KMS-11 (cell line): Measurements from ENCODE around the gene IL13.
A peak's percentile ranks its signal among the peaks of the same experiment; 100 is the strongest.

Experiments
- H2AFZ ChIP-seq: fragments of 200-600 bp; sonication (generic); 2 replicates; pipeline ENCODE4 v1.6.1; 2016; ENCODE audit warnings: antibody characterized with exemption, mixed run types, low read depth
- H3K27ac ChIP-seq: fragments of 200-600 bp; sonication (generic); 2 replicates; pipeline ENCODE4 v1.6.1; 2016; ENCODE audit warnings: mild to moderate bottlenecking, mixed run types
- H3K27me3 ChIP-seq: fragments of 200-600 bp; sonication (generic); 2 replicates; pipeline ENCODE4 v1.6.1; 2017; ENCODE audit warnings: mild to moderate bottlenecking, low read depth, mixed run types, moderate library complexity; ENCODE audit not compliant: insufficient read depth
- H3K36me3 ChIP-seq: fragments of 200-600 bp; sonication (generic); 2 replicates; pipeline ENCODE4 v1.6.1; 2017; ENCODE audit warnings: mild to moderate bottlenecking, mixed run types; ENCODE audit not compliant: insufficient read depth
- H3K4me1 ChIP-seq: fragments of 200-600 bp; sonication (generic); 2 replicates; pipeline ENCODE4 v1.6.1; 2016; ENCODE audit warnings: mild to moderate bottlenecking, low read depth, mixed run types; ENCODE audit not compliant: poor library complexity, severe bottlenecking
- H3K4me2 ChIP-seq: fragments of 200-600 bp; sonication (generic); 2 replicates; pipeline ENCODE4 v1.7.0; 2016; ENCODE audit warnings: mild to moderate bottlenecking, mixed run types
- H3K4me3 ChIP-seq: fragments of 200-600 bp; sonication (generic); IDR thresholded peaks from 2 replicates; pipeline ENCODE4 v1.6.1; 2017; ENCODE audit warnings: low read depth, low read length, mixed read lengths; ENCODE audit not compliant: insufficient read depth
- H3K79me2 ChIP-seq: fragments of 200-600 bp; sonication (generic); 2 replicates; pipeline ENCODE4 v1.6.1; 2016; ENCODE audit warnings: low read depth, mixed run types; ENCODE audit not compliant: insufficient read depth
- H3K9ac ChIP-seq: fragments of 200-600 bp; sonication (generic); 2 replicates; pipeline ENCODE4 v1.6.1; 2016; ENCODE audit warnings: mild to moderate bottlenecking, mixed run types
- H4K20me1 ChIP-seq: fragments of 200-600 bp; sonication (generic); 2 replicates; pipeline ENCODE4 v1.6.1; 2016; ENCODE audit warnings: mild to moderate bottlenecking, mixed run types; ENCODE audit not compliant: insufficient read depth
- TF ChIP-seq, protein P1 (sequence below): fragments of 200-600 bp; sonication (generic); conservative IDR thresholded peaks from 2 replicates; pipeline ENCODE4 v1.6.1; 2017; ENCODE audit warnings: low read depth, mild to moderate bottlenecking, antibody characterized with exemption, low read length, moderate library complexity, mixed read lengths

IL13 gene

DNA sequence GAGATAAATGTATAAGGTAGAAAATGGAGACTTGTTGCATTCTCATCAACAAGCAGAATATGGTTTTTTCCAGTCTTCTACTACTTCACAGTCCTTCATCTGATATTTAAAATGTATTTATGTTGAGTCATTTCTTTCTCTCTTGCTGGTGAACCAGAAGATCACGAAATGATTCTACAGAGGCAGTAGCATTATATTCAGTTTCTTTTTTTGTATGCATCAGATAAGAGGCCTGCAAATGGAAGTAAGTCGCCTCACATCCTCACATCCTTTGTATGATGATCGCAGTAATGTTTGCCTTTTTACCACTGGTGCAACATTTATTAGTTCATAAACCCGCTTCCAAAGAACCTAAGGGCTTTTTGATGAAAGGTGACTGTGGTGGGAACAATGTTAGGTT lies 22.1 kb upstream of the IL13 start:
- Histone ChIP-seq H3K27me3 (no peaks in the 10 kb centered on the region), H3K9ac (no peak overlapping the region), H2AFZ (no peak overlapping the region), H3K36me3 (no peaks in the 10 kb centered on the region), H3K79me2 (no peaks in the 10 kb centered on the region), H3K27ac (no peak overlapping the region), H3K4me3 (no peak overlapping the region), H3K4me1 (peaks cover 33% of the 10 kb centered on the region), H4K20me1 (no peaks in the 10 kb centered on the region), H3K4me2 (no peak overlapping the region)
- TF ChIP-seq, protein P1, sequence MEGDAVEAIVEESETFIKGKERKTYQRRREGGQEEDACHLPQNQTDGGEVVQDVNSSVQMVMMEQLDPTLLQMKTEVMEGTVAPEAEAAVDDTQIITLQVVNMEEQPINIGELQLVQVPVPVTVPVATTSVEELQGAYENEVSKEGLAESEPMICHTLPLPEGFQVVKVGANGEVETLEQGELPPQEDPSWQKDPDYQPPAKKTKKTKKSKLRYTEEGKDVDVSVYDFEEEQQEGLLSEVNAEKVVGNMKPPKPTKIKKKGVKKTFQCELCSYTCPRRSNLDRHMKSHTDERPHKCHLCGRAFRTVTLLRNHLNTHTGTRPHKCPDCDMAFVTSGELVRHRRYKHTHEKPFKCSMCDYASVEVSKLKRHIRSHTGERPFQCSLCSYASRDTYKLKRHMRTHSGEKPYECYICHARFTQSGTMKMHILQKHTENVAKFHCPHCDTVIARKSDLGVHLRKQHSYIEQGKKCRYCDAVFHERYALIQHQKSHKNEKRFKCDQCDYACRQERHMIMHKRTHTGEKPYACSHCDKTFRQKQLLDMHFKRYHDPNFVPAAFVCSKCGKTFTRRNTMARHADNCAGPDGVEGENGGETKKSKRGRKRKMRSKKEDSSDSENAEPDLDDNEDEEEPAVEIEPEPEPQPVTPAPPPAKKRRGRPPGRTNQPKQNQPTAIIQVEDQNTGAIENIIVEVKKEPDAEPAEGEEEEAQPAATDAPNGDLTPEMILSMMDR: no peak

DNA sequence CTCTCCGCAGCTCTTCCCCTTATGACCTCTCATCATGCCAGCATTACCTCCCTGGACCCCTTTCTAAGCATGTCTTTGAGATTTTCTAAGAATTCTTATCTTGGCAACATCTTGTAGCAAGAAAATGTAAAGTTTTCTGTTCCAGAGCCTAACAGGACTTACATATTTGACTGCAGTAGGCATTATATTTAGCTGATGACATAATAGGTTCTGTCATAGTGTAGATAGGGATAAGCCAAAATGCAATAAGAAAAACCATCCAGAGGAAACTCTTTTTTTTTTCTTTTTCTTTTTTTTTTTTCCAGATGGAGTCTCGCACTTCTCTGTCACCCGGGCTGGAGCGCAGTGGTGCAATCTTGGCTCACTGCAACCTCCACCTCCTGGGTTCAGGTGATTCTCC lies 20.7 kb upstream of the IL13 start:
- Histone ChIP-seq H3K36me3 (no peaks in the 10 kb centered on the region), H3K27ac (no peak overlapping the region), H3K4me3 (no peak overlapping the region), H3K4me2 (no peak overlapping the region), H3K4me1 (peaks cover 40% of the 10 kb centered on the region), H4K20me1 (no peaks in the 10 kb centered on the region), H3K9ac (no peak overlapping the region), H3K27me3 (no peaks in the 10 kb centered on the region), H3K79me2 (no peaks in the 10 kb centered on the region), H2AFZ (no peak overlapping the region)
- TF ChIP-seq, protein P1: no peak

DNA sequence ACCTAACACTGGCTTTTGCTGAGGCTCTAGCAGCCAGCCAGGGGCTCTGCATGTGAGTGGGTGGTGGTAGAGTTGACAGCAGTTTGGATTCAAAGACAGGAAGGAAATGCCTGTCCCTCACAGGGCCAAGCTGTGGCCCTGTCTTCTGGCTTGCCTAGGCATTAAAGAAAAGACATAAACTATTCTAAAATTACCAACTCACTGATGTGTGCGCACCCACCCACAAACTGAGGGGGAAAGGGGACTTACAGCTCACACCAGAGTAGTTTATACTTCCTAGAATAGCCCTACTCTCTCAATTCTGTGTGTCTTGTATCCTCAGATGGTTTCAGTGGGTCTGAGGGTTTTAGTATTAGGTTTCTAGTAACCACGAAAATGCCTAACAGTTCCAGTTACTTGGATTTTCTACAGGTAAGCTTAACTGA lies 18.3 kb upstream of the IL13 start:
- Histone ChIP-seq H3K36me3 (no peaks in the 10 kb centered on the region), H3K9ac (no peak overlapping the region), H4K20me1 (no peaks in the 10 kb centered on the region), H3K27me3 (no peaks in the 10 kb centered on the region), H3K4me2 (peak overlapping the region; percentile 3; the same call in 1 of the 2 replicates), H3K27ac (peak overlapping the region; percentile 1; the same call in 1 of the 2 replicates), H2AFZ (no peak overlapping the region), H3K4me1 (peaks cover 40% of the 10 kb centered on the region), H3K79me2 (no peaks in the 10 kb centered on the region), H3K4me3 (no peak overlapping the region)
- TF ChIP-seq, protein P1: no peak

DNA sequence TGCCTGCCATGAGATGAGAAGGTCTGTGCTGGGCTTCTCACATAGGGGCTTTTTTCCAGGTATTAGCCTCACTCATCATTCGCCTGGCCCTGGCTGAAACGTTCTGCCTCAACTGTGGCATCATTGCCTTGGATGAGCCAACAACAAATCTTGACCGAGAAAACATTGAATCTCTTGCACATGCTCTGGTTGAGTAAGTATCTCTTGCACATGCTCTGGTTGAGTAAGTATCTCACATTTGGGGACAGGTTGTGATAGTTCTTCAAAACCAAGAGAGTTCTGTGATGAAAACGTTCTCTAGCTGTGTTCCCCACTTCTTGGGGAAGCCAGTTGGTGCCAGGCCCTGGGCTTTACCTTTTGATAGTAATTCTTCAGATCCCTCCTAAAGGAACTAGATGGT lies 17.4 kb upstream of the IL13 start:
- Histone ChIP-seq H3K27ac (no peak overlapping the region), H4K20me1 (no peaks in the 10 kb centered on the region), H2AFZ (no peak overlapping the region), H3K4me3 (no peak overlapping the region), H3K36me3 (no peaks in the 10 kb centered on the region), H3K9ac (no peak overlapping the region), H3K4me1 (peaks cover 40% of the 10 kb centered on the region), H3K4me2 (no peak overlapping the region), H3K27me3 (no peaks in the 10 kb centered on the region), H3K79me2 (no peaks in the 10 kb centered on the region)
- TF ChIP-seq, protein P1: no peak

DNA sequence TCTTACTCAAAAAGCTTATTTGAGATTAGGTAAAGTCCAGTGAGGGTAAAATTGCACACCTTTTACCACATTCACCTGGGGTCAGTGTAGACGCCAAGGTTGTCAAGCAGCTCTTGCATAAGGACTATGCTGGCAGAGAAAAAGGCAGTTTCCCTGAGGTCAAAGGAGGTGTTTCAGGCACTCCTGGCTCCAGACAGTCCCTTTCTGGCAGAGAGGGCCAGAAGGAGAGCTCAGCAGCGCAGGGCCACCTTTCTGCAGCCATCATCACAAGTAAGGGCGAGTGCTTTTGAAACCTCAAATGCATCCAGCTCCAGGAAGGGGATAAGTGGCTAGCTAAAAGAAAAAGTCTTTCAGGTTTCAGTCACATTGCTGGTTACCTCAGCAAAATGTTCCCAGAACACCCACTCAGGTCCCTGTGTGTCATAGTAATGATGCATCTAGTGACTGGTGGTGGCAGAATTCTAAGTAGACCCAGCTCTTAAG lies 16.7 kb upstream of the IL13 start:
- H3K36me3 ChIP-seq: no peaks in the 10 kb centered on the region
- H3K4me2 ChIP-seq: no peak overlapping the region
- no peaks in the 10 kb centered on the region for H4K20me1 ChIP-seq
- H3K27me3 ChIP-seq: no peaks in the 10 kb centered on the region
- H3K27ac ChIP-seq: no peak overlapping the region
- peaks cover 40% of the 10 kb centered on the region for H3K4me1 ChIP-seq
- no peak overlapping the region for H3K9ac ChIP-seq
- no peaks in the 10 kb centered on the region for H3K79me2 ChIP-seq
- no peak overlapping the region for H3K4me3 ChIP-seq
- H2AFZ ChIP-seq: no peak overlapping the region
- TF ChIP-seq, protein P1: no peak
